Measurements from ENCODE around the gene L1CAM. TPM values are rescaled to one million over a fixed set of nuclear protein-coding genes. Genes with fewer than 3 reads are reported as not detected.

Gene L1CAM
- total and polyA plus RNA-seq, 2 of the 8 experiments (the other 6 are each of a cell fraction or from before 2014, with no cell fraction given): 11.0 to 43.0 TPM

DNA sequence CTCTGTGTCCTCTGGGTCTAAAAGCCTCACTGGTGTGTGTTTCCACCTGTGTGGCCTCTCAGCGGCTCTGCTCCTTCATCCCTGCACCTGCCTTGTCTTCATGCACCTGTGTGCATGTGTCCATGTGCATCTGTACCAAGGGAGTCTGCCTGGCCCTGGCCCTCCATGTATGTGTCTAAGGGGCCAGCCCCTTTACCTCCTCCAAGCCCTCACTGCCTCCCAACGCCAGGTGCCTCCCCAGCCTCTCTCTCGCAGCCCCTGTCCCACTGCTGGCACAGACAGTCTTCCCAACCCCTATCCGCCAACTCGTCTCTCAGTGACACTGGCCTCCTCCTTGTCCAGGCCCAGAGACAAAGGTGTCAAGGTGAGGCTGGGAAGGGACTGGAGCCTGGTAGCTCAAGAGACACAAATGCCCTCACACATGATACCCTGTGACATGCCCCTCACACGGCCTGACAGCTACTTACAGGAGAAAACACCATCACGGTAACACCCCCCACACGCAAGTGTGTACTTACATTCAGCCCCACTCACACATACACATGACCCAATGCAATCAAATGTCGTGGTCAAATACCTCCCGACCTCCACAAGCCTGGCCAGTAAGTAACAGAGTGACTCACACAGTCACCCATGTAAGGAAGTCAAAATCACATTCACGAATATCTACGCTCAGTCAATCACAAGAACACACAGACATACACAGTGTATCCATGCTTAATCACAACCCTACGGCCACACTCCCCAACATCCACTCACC lies 11.4 kb downstream of the L1CAM start:
- Histone ChIP-seq H4K8ac (ENCODE audit: extremely low read depth, insufficient read depth, low read length) (no peak overlapping the region), H3K4me2 (ENCODE audit: insufficient read depth in 1 of 2, low read depth in 2 of 2, low read length in 2 of 2) (no peak overlapping the region; a peak in 2 of 4 replicates), H2BK12ac (ENCODE audit: low read depth, low read length) (no peak overlapping the region), H2AFZ (ENCODE audit: low read length) (no peak overlapping the region), H2AK5ac (ENCODE audit: low read depth, low read length) (no peak overlapping the region), H3K4me3 (ENCODE audit: extremely low read depth in 1 of 4, insufficient read depth in 2 of 4, low read depth in 3 of 4, low read length in 4 of 4) (no peak overlapping the region), H3K18ac (ENCODE audit: extremely low read depth, low read length) (no peak overlapping the region), H2BK5ac (ENCODE audit: low read depth, low read length) (no peak overlapping the region), H3K14ac (ENCODE audit: insufficient read length) (no peak overlapping the region), H3K56ac (replicated peaks; ENCODE audit: insufficient read length, low read depth, low read length) (no peak overlapping the region), H4K91ac (replicated peaks; ENCODE audit: insufficient read length, low read length) (no peak overlapping the region), H3K23me2 (ENCODE audit: low read depth, low read length) (no peaks in the 10 kb centered on the region), H4K20me1 (replicated peaks in 1 of 2; ENCODE audit: control insufficient read depth in 1 of 2, insufficient read depth in 2 of 2, low read length in 2 of 2) (peaks cover 2 to 12% of the 10 kb centered on the region in 2 experiments), H3K27me3 (replicated peaks in 1 of 4; ENCODE audit: control insufficient read depth in 3 of 4, extremely low read depth in 1 of 4, insufficient read depth in 3 of 4, low read length in 3 of 4) (no peaks in the 10 kb centered on the region; a peak in 1 of 7 replicates), H3K4ac (replicated peaks; ENCODE audit: insufficient read length, low read depth, low read length) (no peak overlapping the region), H3K4me1 (replicated peaks in 1 of 4; ENCODE audit: control insufficient read depth in 3 of 4, insufficient read depth in 4 of 4, low read length in 3 of 4) (peaks cover 3 to 35% (median 17%) of the 10 kb centered on the region in 4 experiments), H3K79me2 (ENCODE audit: control insufficient read depth in 1 of 2, insufficient read depth in 2 of 2, low read length in 2 of 2) (no peaks in the 10 kb centered on the region), H3K79me1 (ENCODE audit: low read depth, low read length) (no peaks in the 10 kb centered on the region), H3K36me3 (ENCODE audit: control insufficient read depth in 2 of 4, insufficient read depth in 4 of 4, low read length in 3 of 4) (peaks cover 0 to 7% (median 0%) of the 10 kb centered on the region in 4 experiments; a peak in 1 of 8 replicates), H2BK15ac (ENCODE audit: low read length) (no peak overlapping the region), H4K5ac (ENCODE audit: insufficient read length, low read depth, low read length) (no peak overlapping the region), H3K9me3 (ENCODE audit: insufficient read depth in 2 of 2, low read depth in 1 of 2, low read length in 1 of 2) (no peaks in the 10 kb centered on the region), H3K27ac (ENCODE audit: low read depth, low read length) (no peak overlapping the region), H3K23ac (ENCODE audit: insufficient read length) (no peak overlapping the region), H2BK120ac (replicated peaks; ENCODE audit: low read depth, low read length) (no peak overlapping the region), H2BK20ac (ENCODE audit: low read length) (no peak overlapping the region), H3K9ac (replicated peaks in 1 of 4; ENCODE audit: extremely low read depth in 1 of 4, low read depth in 3 of 4, low read length in 3 of 4) (no peak overlapping the region)
- no peak for FAIRE-seq
- ChIA-PET POLR2A (ENCODE audit: partially characterized antibody) (no interaction called here), CTCF (ENCODE audit: partially characterized antibody) (interaction anchor here (1.3 to 1.6 kb wide), 2 partner anchors 21 to 74 kb away, joined by 4 to 8 read pairs; no protein-coding TSS in a partner anchor)
- no peak for DNase-seq (ENCODE audit: low read depth in 1 of 2, low spot score in 2 of 2)
- TF ChIP-seq SRF (IDR thresholded peaks at IDR 0.05; ENCODE audit: low read depth, low read length) (no peak), JUND (IDR thresholded peaks at IDR 0.05; ENCODE audit: low read length) (no peak)
- TF ChIP-seq, protein P1, sequence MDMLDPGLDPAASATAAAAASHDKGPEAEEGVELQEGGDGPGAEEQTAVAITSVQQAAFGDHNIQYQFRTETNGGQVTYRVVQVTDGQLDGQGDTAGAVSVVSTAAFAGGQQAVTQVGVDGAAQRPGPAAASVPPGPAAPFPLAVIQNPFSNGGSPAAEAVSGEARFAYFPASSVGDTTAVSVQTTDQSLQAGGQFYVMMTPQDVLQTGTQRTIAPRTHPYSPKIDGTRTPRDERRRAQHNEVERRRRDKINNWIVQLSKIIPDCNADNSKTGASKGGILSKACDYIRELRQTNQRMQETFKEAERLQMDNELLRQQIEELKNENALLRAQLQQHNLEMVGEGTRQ (IDR thresholded peaks at IDR 0.05; ENCODE audit: low read length): no peak
- 82% methylated on average over 11 of the region's 13 CpGs; no CpG with 5 or more reads in 1 of the 2 experiments for WGBS, 2 experiments (ENCODE audit: extremely low coverage in 1 of 2, insufficient coverage in 1 of 2, insufficient read length in 1 of 2, insufficient replicate concordance in 2 of 2, low coverage in 1 of 2, low lambda C conversion rate in 2 of 2, missing lambda C conversion rate in 1 of 2)
